Upper lobe of right lung (tissue), 1 donor: ENCODE data around the gene PREP. TPM values are rescaled to one million over a fixed set of nuclear protein-coding genes. Genes with fewer than 3 reads are reported as not detected.
"Not testable (repeated sequence)": the region's sequence is repeated elsewhere in the genome, so short reads cannot be mapped to it uniquely, and the experiment has no call there.

Experiments
- ATAC-seq: fragments of 200-7000 bp; cut with Tn5 transposase; one replicate; pipeline ENCODE4 v1.9.1; 2020; ENCODE audit warnings: mild to moderate bottlenecking, moderate library complexity
- DNase-seq: peaks from one replicate; pipeline ENCODE4 v3.0.0-alpha.2; 2020
- H3K27ac ChIP-seq: fragments of 200-600 bp; one replicate; pipeline ENCODE4 v1.8.0; 2022
- H3K27me3 ChIP-seq: fragments of 200-600 bp; one replicate; pipeline ENCODE4 v1.8.0; 2022; ENCODE audit warnings: mild to moderate bottlenecking
- H3K36me3 ChIP-seq: fragments of 200-600 bp; one replicate; pipeline ENCODE4 v1.8.0; 2022
- H3K4me1 ChIP-seq: fragments of 200-600 bp; one replicate; pipeline ENCODE4 v1.8.0; 2022
- H3K4me3 ChIP-seq: fragments of 200-600 bp; one replicate; pipeline ENCODE4 v1.8.0; 2022; ENCODE audit warnings: mild to moderate bottlenecking
- H3K9me3 ChIP-seq: fragments of 200-600 bp; one replicate; pipeline ENCODE4 v1.8.0; 2022
- CTCF ChIP-seq: fragments of 200-600 bp; IDR thresholded peaks from one replicate; pipeline ENCODE4 v1.8.0; 2022; ENCODE audit warnings: antibody characterized with exemption
- intact Hi-C: fragments of 100-400 bp; cut with DNase I; formaldehyde crosslinking; loops from one replicate; pipeline ENCODE4 v1.11.0; 2022
- total RNA-seq: library from RNA; stranded (reverse); fragmentation: NEBNext Ultra II Directional; extraction: Animal tissue kit (Norgen Biotek cat#: 25700); gene quantifications from one replicate; pipeline ENCODE4 v1.2.1, GENCODE V29; 2021
- donor health status: DM: no; HTN: yes; CAD: no; lungs with severe emphysema.

Gene PREP
- total RNA-seq, 1 donor from 2014 or later, result 32.9 TPM

- Histone ChIP-seq H3K27me3 (no peaks in the 10 kb centered on the region), H3K4me1 (no peaks in the 10 kb centered on the region), H3K36me3 (no peaks in the 10 kb centered on the region), H3K27ac (no peak overlapping the region), H3K4me3 (no peak overlapping the region), H3K9me3 (no peaks in the 10 kb centered on the region)
- DNase-seq (no peak), ATAC-seq (no peak)
- no peak for TF ChIP-seq CTCF
- intact Hi-C loops, result no loop called here
Measured at GRCh38 chr6:105429676-105430075, 26.8 kb upstream of the PREP start.

DNA sequence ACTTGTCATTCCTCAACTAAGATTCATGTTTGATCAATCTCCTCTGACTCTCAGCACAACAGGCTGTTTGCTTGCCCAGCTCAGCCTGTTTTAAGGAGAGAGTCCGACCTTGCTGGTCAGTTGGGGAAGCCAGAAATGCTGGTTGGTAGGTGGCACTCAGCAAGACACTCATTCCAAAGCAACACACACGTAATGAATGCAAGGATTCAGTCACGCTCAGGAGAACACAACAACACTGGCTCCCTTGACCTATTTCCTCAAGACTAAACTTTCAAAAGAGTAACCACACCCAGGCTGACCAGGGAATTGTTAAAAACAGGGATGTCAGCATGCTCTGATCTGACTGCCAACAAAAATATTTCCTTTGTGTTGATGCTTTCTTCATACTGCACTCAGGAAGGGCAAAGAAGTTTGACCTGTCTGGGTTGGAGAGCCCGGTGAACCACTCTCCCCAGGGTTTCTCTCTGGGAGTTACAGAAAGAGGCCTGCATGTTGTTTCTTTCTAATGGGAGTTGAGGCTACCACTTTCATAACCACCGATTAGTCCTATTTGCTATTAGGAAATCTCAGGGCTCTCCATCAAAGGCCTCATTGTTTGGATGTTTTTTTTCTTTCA is 25.6 kb upstream of the PREP start:
- Histone ChIP-seq H3K27ac (peak overlapping the region; percentile 17), H3K36me3 (no peaks in the 10 kb centered on the region), H3K9me3 (no peaks in the 10 kb centered on the region), H3K4me3 (no peak overlapping the region), H3K27me3 (no peaks in the 10 kb centered on the region), H3K4me1 (no peaks in the 10 kb centered on the region)
- intact Hi-C loops, result no loop called here
- DNase-seq, result no peak
- TF ChIP-seq CTCF, result no peak
- peak; percentile 79 for ATAC-seq

DNA sequence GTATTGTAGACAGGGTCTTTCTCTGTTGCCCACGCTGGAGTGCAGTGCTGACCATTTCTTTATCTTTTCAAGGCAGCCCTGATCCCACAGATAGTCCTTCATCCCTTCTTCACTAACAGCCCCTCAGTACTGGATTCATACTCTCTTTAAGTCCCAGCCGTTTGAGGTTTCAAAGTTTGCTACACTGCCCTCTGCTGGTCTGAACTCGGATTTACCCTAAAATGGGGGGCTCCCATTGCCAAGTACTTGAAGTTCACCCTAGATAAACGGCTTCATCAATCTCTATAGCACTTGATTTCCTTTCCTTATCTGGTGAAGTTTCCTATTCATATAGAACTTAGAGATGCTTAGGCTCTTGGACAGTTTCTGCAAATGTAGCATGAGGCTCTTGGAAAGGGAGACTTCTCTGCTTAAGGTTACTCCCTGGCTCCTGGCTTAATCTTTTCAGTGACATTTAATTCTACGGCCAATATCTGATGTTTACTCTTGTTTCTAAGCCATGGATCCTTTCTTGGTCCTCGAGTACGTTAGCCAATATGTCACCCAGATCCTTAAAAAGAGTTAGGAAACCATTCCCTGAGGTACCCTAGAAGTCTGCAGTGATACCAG is 21.4 kb upstream of the PREP start:
- Histone ChIP-seq H3K27ac (no peak overlapping the region), H3K36me3 (no peaks in the 10 kb centered on the region), H3K27me3 (no peaks in the 10 kb centered on the region), H3K9me3 (no peaks in the 10 kb centered on the region), H3K4me3 (no peak overlapping the region), H3K4me1 (no peaks in the 10 kb centered on the region)
- ATAC-seq (peak; percentile 80), DNase-seq (no peak)
- peak; percentile 74 for TF ChIP-seq CTCF
- intact Hi-C loops, result no loop called here

DNA sequence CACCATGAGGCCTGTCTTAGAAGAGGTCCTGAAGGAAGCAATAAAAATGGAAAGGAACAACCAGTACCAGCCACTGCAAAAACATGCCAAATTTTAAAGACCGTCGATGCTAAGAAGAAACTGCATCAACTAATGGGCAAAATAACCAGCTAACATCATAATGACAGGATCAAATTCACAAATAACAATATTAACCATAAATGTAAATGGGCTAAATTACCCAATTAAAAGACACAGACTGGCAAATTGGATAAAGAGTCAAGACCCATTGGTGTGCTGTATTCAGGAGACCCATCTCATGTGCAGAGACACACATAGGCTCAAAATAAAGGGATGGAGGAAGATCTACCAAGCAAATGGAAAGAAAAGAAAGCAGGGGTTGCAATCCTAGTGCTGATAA is 14.1 kb upstream of the PREP start:
- DNase-seq, intact Hi-C loops, H3K36me3 ChIP-seq, H3K27me3 ChIP-seq, ATAC-seq, H3K4me1 ChIP-seq, H3K27ac ChIP-seq, H3K4me3 ChIP-seq, H3K9me3 ChIP-seq: not testable (repeated sequence)

DNA sequence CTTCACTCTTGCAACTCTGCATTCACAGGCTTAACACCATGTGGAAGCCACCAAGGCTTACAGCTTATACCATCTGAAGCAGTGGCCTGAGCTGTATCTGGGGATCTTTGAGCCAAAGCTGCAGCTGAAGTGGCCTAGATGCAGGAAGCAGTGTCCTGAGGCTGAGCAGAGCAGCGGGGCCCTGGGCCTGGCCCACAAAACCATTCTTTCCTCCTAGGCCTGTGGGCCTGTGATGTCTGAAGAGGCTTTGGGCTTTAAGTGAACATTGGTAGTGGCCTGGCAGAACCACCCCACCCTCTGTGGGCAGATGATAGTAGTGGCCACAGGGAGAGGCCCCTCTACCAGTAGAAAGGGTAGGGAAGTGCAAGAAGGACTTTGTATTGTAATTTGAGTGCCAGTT is 6.9 kb upstream of the PREP start:
- H3K36me3 ChIP-seq, result no peaks in the 10 kb centered on the region
- DNase-seq, result no peak
- no peaks in the 10 kb centered on the region for H3K4me1 ChIP-seq
- no peaks in the 10 kb centered on the region for H3K27me3 ChIP-seq
- H3K9me3 ChIP-seq, result no peaks in the 10 kb centered on the region
- no peak for ATAC-seq
- TF ChIP-seq CTCF, result no peak
- H3K27ac ChIP-seq, result no peak overlapping the region
- H3K4me3 ChIP-seq, result no peak overlapping the region
- intact Hi-C loops, result no loop called here

- intact Hi-C loops, result no loop called here
Measured at GRCh38 chr6:105402090-105402938, 568 bp downstream of the PREP start.

More at GRCh38 chr6:105402090-105402938, 568 bp downstream of the PREP start:
- peak; percentile 34 for ATAC-seq
- Histone ChIP-seq H3K27me3 (no peaks in the 10 kb centered on the region), H3K4me3 (peak overlapping the region; percentile 93), H3K27ac (peak overlapping the region; percentile 86), H3K4me1 (peaks cover 32% of the 10 kb centered on the region), H3K36me3 (no peaks in the 10 kb centered on the region), H3K9me3 (no peaks in the 10 kb centered on the region)
- no peak for TF ChIP-seq CTCF
- DNase-seq, result peak; percentile 62
